ENCODE results near the gene ARSG.

GRCh38 chr17:68301438-68301959, 10.2 kb downstream of the ARSG start:
- TF ChIP-seq FOXK2 (IDR thresholded peaks at IDR 0.05): no peak
- TF ChIP-seq SUZ12 (IDR thresholded peaks at IDR 0.05): no peak
- no peak for TF ChIP-seq HDGF (IDR thresholded peaks at IDR 0.05; ENCODE audit: borderline replicate concordance)
- TF ChIP-seq BHLHE40 (IDR thresholded peaks at IDR 0.05; ENCODE audit: borderline replicate concordance): no peak
- TF ChIP-seq PKNOX1 (IDR thresholded peaks at IDR 0.05): no peak
- TF ChIP-seq SP1 (IDR thresholded peaks at IDR 0.05): no peak
- no peak for TF ChIP-seq ARNT (IDR thresholded peaks at IDR 0.05)
- TF ChIP-seq NFRKB (IDR thresholded peaks at IDR 0.05): no peak
